ENCODE results near the gene TPPP.
"Not testable (repeated sequence)": the region's sequence is repeated elsewhere in the genome, so short reads cannot be mapped to it uniquely, and the experiment has no call there.

The TPPP gene

DNA sequence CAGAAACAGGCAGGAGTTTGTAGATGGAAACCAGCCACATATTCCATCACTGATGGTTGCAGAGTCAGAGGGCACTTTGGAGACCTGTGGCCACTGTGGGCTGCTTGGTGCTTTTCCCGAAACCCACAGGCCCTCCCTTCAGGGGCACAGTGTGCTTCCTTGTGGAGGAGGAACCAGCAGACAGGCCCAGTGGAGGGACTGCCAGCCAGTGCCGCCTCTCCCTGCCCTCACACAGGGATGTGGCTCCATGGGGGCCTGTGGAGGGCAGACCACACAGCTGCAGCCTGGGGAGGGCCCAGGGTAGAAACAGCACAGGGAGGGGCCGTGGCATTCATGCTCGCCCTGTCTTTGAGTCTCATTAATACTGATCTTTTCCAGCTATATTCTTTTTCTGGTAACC, 45.8 kb downstream of the TPPP start:
- no peak for DNase-seq (ENCODE audit: low read depth in 1 of 2, low spot score in 1 of 2)

DNA sequence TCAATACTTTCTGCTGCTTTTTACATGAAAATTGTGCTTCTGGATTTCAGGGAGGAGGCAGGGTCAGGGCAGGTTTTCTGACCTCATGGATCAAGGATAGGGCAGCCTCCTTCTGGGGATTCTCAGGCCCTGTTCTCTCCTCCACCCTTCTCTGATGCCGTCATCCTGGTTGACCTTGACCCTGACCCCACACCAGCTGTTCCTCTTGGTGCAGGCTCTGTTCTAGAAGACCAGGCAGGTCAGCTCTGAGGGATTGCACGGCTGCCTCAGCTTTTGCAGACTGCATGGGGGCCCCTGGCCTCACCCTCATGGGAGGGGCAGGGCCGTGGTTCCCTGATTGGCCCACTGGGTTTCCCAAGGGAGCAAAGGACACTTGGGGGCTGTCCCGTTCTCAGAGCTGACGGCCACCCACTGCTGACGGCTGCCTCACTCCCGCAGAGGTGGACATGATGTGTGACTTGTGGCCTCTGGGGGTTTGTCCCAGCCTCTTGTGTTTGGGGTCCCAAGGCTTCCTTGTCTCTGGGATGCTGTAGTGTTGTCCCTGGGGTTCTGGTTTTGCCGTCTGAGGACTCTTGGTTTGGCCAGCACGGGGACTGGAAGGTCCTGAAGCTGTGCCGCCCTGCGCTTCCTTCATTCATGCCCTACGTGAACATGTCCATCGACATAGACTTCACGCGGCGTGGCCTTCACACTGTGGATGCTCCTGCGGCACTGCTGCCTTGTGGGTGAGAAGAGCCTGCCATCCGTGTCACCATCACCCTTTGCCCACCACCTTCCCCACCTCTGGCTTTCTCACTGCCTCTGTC, 46.6 kb downstream of the TPPP start:
- no peak for DNase-seq (ENCODE audit: low read depth in 1 of 2, low spot score in 1 of 2)

DNA sequence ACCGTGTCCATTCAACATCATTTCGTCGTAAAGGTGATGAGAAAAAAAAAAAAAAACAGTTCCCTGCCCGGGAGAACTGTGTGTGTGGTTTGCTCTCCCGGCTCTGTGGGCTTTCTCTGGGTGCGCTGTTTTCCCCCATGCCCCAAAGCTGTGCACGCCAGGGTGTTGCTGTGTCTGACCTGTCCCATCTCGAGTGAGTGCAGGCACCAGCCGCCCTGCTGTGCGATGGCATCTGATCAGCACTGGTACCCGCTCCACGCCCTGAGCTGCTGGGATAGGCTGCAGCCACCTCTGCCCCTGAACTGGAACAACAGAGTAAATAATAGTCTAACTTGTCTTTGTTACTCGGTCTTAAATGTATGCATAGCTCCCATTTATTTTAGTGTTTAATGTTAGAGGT, 47.7 kb downstream of the TPPP start:
- no peak for DNase-seq (ENCODE audit: low read depth in 1 of 2, low spot score in 1 of 2)

DNA sequence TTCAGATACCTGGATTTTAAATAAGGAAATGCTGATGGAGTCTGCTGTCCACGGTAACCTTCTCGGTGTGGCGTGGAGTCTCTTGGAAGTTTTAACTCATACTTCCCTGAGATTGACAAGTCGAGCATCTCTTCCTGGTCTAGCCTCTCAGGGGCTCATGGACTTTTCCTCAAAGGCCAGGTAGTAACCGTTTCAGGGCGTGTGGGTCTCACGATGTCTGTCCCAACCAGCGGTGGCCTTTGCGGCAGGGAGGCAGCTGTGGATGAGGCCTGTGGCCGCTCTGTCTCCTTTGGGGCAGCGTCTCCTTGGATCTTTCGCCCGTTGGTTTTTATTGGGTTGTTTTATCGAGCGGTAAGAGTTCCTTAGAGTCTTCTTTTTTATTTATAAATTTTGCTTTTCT, 48.2 kb downstream of the TPPP start:
- no peak for DNase-seq (ENCODE audit: low read depth in 1 of 2, low spot score in 1 of 2)

DNA sequence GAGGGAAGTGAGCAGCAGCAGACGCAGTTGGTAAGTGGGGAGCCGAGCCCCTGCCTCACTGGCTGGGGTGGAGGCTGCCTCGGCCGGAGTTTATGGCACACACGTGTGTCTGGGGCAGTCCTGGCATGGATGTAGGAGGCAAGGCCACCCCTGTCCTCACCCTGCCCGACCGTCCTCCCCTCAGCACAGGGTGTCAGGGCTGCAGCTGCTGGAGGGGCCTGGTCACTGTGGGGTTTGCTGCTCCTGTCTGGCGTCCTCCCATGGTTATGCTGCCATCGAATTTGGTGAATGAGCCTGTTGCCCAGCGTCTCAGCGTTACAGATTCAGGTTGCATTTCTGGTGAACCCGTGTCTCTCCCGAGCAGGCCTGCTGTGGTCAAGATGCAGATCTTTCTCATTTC, 48.6 kb downstream of the TPPP start:
- DNase-seq (ENCODE audit: low read depth in 1 of 2, low spot score in 1 of 2) = no peak

DNA sequence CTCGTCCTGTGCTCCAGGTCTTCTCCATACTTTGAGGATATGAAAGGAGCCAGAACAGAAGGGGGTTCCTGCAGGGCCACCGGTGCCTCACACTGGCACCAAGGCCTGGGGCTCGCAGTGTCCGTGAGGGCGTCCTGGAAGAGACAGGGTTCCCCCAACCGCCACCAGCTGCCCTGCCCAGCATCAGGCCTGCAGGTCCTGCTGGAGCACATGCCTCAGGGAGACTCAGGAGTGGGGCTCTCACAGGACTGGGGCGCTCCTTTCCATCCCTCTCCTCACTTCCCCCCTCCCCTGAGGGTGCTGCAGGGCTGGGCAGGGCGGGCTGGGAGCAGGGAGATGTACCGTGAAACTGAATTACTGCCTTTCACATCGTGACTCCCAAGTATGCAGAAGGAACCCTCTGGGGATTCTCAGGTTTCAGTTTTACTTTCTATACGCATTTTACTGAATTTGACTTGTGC, 49.3 kb downstream of the TPPP start:
- no peak for DNase-seq (ENCODE audit: low read depth in 1 of 2, low spot score in 1 of 2)

DNA sequence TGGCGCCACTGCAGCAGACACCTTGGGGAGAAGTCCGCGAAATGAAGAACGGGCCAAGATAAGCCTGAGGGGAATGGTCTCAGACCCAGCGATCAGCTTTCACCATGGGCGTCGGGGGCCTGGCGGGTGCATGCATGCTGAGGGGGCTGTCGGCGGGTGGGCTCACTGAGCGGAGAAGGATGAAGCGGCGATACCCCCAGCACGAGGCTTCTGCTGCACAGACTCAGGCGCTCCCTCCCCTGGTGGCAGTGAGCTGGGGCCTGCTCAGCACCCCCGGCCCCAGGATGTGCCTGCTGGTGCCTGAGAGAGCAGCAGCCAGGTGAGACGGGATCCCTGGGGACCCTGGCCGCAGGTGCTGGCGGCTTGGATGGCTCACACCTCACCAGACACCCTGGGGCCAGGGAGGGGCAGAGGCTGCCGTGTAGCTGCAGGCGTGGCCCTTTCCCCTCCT, 49.8 kb downstream of the TPPP start:
- no peak for DNase-seq (ENCODE audit: low read depth in 1 of 2, low spot score in 1 of 2)

DNA sequence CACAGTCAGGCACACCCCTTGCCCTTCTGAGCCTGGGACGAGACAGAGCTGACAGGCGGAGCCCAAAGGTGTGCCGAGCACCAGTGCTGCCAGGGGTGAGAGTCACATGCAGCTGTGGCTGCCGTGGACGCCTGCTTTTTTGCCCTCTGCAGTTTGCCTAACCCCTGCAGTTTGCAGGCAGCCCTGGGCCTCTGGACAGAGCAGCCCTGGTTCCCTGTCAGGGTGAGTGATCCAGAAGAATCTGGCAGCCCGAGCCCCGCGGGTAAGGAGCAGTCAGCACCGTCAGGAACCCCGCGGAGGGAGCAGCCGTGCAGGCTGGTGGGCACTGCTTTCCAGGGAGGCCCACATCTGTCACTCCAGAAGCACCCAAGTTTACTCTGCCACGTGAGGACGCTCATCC, 50.7 kb downstream of the TPPP start:
- DNase-seq (ENCODE audit: low read depth in 1 of 2, low spot score in 1 of 2) = no peak

DNA sequence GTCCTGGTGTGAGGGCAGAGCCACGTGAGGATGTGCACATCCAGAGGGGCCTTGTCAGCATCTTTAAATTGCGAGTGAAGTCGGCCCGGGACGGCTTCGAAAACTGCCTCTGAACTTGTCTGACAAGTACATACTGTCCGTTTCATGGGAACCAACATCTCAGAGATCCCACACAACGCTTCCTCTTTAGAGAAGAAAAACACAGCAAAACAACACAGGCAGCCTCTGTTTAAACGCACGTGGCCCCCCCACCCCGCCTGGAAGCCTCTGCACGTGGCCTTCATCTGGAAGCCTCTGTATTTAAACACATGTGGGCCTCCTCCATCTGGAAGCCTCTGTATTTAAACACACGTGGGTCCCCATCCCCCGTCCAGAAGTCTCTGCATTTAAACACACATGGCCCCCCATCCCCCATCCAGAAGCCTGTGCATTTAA, 51.8 kb downstream of the TPPP start:
- DNase-seq (ENCODE audit: low read depth in 1 of 2, low spot score in 1 of 2) = no peak

DNA sequence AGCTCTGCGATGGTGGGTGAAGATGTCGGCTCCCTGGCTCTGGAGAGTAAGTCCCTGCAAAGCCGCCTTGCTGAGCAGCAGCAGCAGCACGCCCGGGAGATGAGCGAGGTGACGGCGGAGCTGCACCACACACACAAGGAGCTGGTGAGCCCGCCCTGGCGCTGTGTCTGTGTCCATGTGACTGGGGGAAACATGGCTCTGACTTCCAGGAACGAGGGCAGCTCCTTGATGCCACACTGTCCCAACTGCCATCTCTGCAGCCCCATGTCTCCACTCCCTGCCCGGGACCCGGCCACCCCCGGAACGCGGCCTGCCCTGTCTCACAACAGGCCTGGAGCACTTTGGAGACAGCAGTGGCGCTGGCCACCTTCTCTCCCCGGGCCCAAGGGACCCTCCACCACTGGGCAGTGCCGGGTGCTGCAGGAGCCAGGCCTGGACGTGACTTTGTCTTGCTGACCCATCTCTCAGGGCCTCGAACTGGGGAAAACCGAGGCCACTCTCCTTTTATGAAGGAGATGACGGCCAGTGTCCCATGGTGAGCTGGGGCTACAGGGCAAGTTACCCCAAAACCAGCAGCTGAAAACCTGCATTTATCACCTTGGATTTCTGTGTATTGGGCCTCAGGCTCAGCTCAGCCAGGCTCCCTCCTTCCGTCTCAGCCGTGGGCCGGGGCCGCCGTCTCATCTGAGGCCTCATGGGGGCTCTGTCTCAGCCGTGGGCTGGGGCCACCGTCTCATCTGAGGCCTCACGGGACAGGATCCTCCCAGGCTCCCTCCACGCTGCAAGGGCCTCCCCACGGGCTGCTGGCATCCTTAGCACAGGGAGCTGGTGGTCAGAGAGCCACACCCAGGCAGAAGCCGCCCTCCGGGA, 52.5 kb downstream of the TPPP start:
- DNase-seq (ENCODE audit: low read depth in 1 of 2, low spot score in 1 of 2) = no peak

DNA sequence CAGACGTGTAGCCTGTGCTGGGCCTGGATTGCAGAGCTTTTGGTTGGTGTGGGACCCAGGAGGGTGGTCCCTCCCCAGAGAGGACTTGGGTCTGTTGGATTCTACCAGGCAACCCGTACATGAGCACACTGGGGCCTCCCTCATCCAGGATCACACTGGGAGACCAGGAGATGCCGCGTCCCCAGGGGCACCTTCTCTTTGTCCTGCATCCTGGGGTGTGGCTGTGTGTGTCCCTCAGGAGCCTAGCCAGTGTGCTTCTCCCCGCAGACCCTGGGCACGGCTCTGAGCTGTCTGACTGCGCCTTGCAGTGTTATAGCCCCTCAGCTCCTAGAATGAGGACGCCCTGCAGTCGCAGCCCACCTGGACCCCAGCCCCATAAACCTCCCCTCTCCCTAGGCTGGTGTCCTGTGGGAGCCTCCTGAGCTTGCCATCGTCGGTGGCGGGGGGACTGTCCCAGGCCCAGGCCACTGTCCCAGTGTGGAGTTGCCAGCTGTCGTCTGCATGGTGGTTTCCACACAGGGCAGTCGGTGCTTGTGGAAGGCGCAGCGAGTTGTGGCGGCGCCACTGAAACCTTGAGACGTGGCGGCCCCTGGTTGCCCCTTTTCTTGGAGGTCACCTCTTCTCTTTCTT, 53.5 kb downstream of the TPPP start:
- no peak for DNase-seq (ENCODE audit: low read depth in 1 of 2, low spot score in 1 of 2)

DNA sequence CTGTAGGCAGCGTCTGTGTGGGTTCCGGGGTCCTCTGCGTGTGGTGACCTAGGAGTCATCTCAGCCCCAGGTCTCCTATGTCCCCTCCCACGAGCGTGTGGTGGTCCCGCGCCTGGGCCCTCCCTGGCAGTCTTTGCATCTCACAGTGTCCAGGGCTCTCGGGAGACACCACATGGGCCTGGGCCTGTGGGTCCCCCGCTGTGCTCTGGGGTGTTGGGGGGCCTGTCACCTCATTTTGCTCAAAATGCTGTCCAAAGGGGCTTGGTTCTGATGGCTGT, 54.0 kb downstream of the TPPP start:
- no peak for DNase-seq (ENCODE audit: low read depth in 1 of 2, low spot score in 1 of 2)

DNA sequence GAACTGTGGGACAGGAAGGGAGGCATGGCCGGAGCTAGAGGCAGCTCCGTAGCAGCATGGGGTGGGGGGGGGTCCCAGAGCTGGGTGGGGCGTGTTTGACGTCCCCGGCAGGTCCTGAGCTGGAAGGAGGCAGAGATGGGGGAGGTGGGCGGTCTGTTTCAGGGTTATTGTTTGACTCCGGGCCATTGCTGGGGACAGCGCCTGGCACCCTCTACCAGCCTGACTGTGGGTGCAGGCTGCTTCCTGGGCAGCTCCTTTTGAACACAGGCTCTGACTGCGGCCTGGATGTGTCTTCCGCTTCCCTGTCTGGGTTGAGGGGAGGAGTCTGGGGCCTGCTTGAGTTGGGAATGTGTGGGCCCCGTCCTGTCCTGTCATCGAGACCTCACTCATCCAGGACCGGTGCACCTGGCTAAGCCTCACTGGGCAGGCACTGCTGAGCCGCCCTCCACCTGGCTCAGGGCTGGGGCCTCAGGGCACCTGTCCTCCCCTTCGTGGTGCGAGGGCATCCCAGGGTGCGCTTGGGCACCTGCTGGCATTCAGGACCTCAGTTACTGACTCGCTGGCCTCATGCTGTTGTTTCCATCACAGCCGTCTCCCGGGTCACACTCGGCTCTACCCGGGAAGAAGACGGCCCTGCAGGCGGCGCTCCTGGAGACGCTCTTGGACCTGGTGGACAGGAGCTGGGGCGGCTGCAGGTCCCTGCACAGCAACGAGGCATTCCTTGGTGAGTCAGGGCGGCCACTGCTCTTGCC, 54.5 kb downstream of the TPPP start:
- no peak for DNase-seq (ENCODE audit: low read depth in 1 of 2, low spot score in 1 of 2)

DNA sequence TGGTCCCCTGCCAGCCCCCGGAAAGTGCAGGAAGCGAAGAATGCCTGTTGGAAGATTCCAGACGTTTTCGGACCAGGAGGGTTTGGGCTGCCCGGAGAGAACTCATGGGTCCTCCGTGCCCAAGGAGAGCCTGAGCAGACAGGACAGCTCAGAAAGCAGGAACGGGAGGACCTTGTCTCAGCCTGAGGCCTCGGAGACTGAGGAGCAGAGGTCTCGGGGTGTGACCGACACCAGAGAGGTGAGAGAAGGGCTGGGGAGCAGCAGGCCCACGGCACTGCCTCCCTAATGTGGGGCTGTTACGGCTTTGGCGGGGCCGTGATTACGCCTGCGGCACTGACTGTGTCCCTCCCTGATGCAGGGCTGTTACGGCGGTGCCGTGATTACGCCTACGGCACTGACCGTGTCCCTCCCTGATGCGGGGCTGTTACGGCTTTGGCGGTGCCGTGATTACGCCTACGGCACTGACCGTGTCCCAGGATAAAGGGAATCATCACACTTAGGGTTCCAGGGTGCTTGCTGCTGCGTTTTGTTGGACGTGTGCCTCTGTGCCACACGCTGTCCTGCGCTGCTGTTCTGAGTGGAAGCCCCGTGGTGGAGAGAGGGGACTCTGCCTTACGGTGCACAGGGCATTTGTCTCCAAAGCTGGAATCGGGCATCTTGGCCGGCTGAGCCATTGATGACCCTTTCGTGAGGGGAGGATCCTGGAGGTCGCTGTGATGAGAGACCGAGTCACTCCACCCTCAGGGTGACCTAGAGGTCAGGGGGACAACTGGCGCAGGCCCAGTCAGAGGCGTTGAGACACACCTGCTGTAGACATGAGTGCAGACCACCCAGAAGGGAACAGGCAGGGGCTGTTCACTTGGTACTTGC, 55.3 kb downstream of the TPPP start:
- DNase-seq (ENCODE audit: low read depth in 1 of 2, low spot score in 1 of 2) = no peak

DNA sequence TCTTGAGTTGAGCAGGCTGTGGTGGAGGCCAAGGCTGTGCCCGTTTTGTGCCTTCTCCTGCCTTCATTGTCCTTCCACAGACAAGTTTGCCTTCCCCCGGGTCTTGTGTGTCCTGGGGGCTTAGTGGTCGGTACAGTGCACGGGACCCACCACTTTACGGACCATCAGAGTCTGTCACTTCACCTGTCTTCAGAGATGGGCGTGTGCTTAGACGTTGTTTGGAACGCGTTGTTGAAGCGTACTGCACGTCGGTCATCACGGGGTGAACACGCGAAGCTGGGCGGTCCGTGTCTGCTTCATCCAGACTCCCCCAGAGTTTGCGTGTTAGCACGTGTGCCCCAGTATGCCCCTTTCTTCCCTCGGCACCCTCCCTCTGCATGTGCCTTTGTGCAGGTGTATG, 56.2 kb downstream of the TPPP start:
- DNase-seq (ENCODE audit: low read depth in 1 of 2, low spot score in 1 of 2) = no peak

DNA sequence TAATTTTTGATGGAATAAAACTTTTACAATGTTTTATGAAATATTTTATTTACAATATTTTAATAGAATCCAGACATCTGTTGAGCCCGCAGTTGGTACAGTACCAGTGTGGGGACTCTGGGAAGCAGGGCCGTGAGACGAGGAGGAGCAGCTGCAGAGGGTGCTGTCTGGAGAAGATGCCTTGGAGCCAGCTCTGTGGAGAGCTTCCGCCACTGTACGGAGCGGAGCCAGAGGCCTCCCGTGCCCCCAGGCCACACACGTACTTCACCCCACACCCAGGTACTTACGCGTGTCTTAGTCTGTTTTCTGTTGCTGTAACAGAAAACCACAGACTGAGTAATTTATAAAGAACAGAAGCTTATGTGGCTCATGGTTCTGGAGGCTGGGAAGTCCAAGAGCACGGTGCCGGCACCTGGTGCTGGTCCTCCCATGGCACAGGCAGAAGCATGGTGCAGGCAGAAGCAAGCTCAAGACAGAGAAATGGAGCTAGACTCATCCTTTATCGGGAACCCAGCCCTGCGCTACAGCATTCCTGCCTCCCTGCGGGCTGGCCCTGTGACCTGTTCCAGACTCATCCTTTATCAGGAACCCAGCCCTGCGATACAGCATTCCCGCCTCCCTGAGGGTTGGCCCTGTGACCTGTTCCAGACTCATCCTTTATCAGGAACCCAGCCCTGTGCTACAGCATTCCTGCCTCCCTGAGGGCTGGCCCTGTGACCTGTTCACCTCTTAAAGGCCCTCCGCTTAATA, 57.7 kb downstream of the TPPP start:
- DNase-seq (ENCODE audit: low read depth in 1 of 2, low spot score in 1 of 2) = no peak

DNA sequence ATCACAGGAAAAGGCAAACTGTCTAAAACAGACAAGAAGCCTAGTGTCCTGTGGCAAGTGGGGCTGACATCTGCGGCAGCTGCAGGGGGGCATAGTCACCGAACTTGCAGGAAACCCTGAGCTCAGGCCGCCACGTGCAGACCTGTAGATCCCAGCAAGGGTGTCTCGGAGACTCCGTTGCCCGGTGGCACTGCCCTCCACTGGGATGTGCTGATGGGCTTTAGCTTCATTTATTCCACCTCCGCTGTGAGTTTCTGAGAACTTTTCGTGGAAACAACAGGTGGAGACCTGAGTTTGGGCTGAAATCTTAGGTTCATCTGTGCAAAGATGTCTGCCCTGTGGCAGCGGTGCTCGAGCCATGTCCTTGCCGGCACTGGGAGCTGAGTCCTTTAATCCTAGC, 59.0 kb downstream of the TPPP start:
- DNase-seq (ENCODE audit: low read depth in 1 of 2, low spot score in 1 of 2) = no peak

DNA sequence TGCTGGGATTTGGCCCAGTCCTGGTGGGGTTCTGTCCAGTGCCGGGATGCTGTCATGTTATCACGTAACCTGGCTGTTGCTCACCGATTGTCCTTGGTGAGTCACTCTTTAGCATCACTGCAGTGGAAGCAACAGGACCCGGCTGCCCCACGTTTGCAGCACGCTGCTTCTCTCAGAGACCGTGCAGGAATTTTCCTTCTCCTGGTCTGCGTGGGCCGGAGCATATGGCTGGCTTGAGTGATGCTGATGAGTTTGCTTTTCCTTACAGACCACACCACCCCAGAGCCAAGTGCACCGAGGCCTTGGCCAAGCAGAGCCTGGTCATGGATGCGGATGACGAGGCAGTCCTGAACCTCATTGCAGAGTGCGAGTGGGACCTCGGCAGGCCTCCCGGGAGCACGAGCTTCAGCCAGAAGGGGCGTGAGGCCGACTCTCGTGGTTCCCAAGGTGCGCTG, 59.6 kb downstream of the TPPP start:
- DNase-seq (ENCODE audit: low read depth in 1 of 2, low spot score in 1 of 2) = no peak

DNA sequence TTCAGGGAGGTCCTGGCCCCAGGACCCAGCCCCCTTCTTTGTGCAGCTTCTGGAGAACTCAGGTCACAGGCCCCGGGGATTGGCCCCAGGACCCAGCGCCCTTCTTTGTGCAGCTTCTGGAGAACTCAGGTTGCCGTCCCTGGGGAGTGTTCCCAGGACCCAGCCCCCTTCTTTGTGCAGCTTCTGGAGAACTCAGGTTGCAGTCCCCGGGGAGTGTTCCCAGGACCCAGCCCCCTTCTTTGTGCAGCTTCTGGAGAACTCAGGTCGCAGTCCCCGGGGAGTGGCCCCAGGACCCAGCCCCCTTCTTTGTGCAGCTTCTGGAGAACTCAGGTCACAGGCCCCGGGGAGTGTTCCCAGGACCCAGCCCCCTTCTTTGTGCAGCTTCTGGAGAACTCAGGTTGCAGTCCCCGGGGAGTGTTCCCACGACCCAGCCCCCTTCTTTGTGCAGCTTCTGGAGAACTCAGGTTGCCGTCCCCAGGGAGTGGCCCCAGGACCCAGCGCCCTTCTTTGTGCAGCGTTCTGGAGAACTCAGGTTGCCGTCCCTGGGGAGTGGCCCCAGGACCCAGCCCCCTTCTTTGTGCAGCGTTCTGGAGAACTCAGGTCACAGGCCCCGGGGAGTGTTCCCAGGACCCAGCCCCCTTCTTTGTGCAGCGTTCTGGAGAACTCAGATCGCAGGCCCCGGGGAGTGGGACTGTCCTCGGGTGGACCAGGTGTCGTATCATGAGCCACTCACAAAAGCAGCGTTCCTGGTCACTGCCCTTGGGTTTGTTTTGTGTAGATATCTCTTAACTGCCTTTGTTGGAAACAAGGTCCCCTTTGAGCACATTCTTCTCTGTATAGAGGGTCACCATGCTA, 64.6 kb downstream of the TPPP start:
- not testable (repeated sequence) for DNase-seq (ENCODE audit: low read depth in 1 of 2, low spot score in 1 of 2)

Measured in activated CD4-positive, alpha-beta T cell treated with anti-CD3 and anti-CD28 coated beads, Interleukin-2, amount 50 U/mL, for 24 hours (primary cell).